PC-9 (cell line): ENCODE measurements around the gene CHD5.

Source experiments
- CTCF ChIP-seq: fragments of 200-600 bp; sonication (generic); conservative IDR thresholded peaks from 2 replicates; pipeline ENCODE4 v1.6.1; 2017; ENCODE audit warnings: mixed run types, antibody characterized with exemption, mild to moderate bottlenecking, moderate library complexity
- EZH2 ChIP-seq: fragments of 200-600 bp; sonication (generic); IDR thresholded peaks from 2 replicates; pipeline ENCODE4 v1.8.0; 2017; ENCODE audit warnings: antibody characterized with exemption, low read depth

- TF ChIP-seq CTCF, result no peak
- no peak for TF ChIP-seq EZH2
Measured at GRCh38 chr1:6152181-6152580, 27.9 kb downstream of the CHD5 start.
